Colonic mucosa (tissue), 4 donors: Measurements from ENCODE around the gene AGAP6. TPM values are rescaled to one million over a fixed set of nuclear protein-coding genes. Genes with fewer than 3 reads are reported as not detected.
"Not testable (repeated sequence)": the region's sequence is repeated elsewhere in the genome, so short reads cannot be mapped to it uniquely, and the experiment has no call there.

Experiments used
- DNase-seq: peaks from one replicate; pipeline ENCODE4 v3.0.0-alpha.2; 2020
- H3K27ac ChIP-seq: fragments of 200-600 bp; one replicate; pipeline ENCODE4 v1.8.0; 2021
- H3K27me3 ChIP-seq: fragments of 200-600 bp; one replicate; pipeline ENCODE4 v1.8.0; 2021
- H3K36me3 ChIP-seq: fragments of 200-600 bp; one replicate; pipeline ENCODE4 v1.8.0; 2021
- H3K4me1 ChIP-seq: fragments of 200-600 bp; one replicate; pipeline ENCODE4 v1.8.0; 2021; ENCODE audit warnings: mild to moderate bottlenecking
- H3K4me3 ChIP-seq: fragments of 200-600 bp; one replicate; pipeline ENCODE4 v1.8.0; 2021
- H3K9ac ChIP-seq, 2 donors: one replicate each; pipeline ENCODE4 v1.7.0; 2013; ENCODE audit warnings: control low read depth in 2 of 2, low read depth in 2 of 2, low read length in 2 of 2
- H3K9me3 ChIP-seq: fragments of 200-600 bp; one replicate; pipeline ENCODE4 v1.8.0; 2021
- intact Hi-C: fragments of 100-400 bp; cut with DNase I; formaldehyde crosslinking; loops from one replicate; pipeline ENCODE4 v1.14.1; 2022
- total RNA-seq, 2 donors: library from RNA; stranded (reverse); fragmentation: NEBNext Ultra II Directional in 1 of 2; extraction: Animal tissue kit (Norgen Biotek cat#: 25700) in 1 of 2; gene quantifications; one replicate each; pipeline ENCODE4 v1.2.1, GENCODE V29; 2021
- donor health status: healthy.
- donor health status: DM: no; HTN: no; CAD: no.
- donor health status: DM: no; HTN: no; CAD: no.

Gene AGAP6
- total RNA-seq = 1 to 10 TPM; 4.9 to 7.9 TPM

GRCh38 chr10:49988376-49988775, at the start of gene AGAP6:
Gene AGAP6, plus strand, starts transcription at chr10:49988406. Its CDS starts 310 bp downstream, at chr10:49988716.
- H3K9ac ChIP-seq, H3K9me3 ChIP-seq, H3K27ac ChIP-seq, H3K27me3 ChIP-seq, intact Hi-C loops, H3K4me1 ChIP-seq, H3K4me3 ChIP-seq, H3K36me3 ChIP-seq, DNase-seq: not testable (repeated sequence)

GRCh38 chr10:49941447-49942338, 46.5 kb upstream of the AGAP6 start, which contains the start of the genes PARG and TIMM23B:
Gene PARG, minus strand, starts transcription at chr10:49942027. Its CDS starts 302 bp downstream, at chr10:49941725.
Gene TIMM23B, plus strand, starts transcription at chr10:49942053. Its CDS starts 142 bp downstream, at chr10:49942195.
- intact Hi-C loops, H3K4me1 ChIP-seq, H3K27me3 ChIP-seq, H3K9me3 ChIP-seq, H3K36me3 ChIP-seq: not testable (repeated sequence)
- Histone ChIP-seq H3K27ac (peak within 1 kb of the TSS; percentile 60), H3K9ac (peak within 1 kb of the TSS; percentile 78 to 84), H3K4me3 (peak within 1 kb of the TSS; percentile 66)
- peak; percentile 84 for DNase-seq

- H3K36me3 ChIP-seq, H3K27me3 ChIP-seq, H3K9me3 ChIP-seq, intact Hi-C loops, H3K4me1 ChIP-seq, DNase-seq: not testable (repeated sequence)
- Histone ChIP-seq H3K4me3 (peak overlapping the region; percentile 66), H3K9ac (peak overlapping the region; percentile 63 to 78), H3K27ac (peak overlapping the region; percentile 60)
Measured at GRCh38 chr10:49942339-49942705, 45.9 kb upstream of the AGAP6 start.

GRCh38 chr10:49943607-49944006, 44.6 kb upstream of the AGAP6 start:
- H3K4me3 ChIP-seq, H3K9ac ChIP-seq: not testable (repeated sequence)

GRCh38 chr10:49948142-49948541, 40.1 kb upstream of the AGAP6 start:
- intact Hi-C loops, H3K27ac ChIP-seq, H3K4me1 ChIP-seq, H3K9me3 ChIP-seq, H3K27me3 ChIP-seq, H3K4me3 ChIP-seq, DNase-seq, H3K9ac ChIP-seq, H3K36me3 ChIP-seq: not testable (repeated sequence)

More at GRCh38 chr10:49943607-49944006, 44.6 kb upstream of the AGAP6 start:
- intact Hi-C loops, H3K27ac ChIP-seq, H3K27me3 ChIP-seq, H3K36me3 ChIP-seq, DNase-seq, H3K9me3 ChIP-seq, H3K4me1 ChIP-seq: not testable (repeated sequence)

GRCh38 chr10:49948737-49949136, 39.5 kb upstream of the AGAP6 start:
- H3K27ac ChIP-seq, H3K4me1 ChIP-seq, H3K9ac ChIP-seq, H3K9me3 ChIP-seq, DNase-seq, intact Hi-C loops, H3K4me3 ChIP-seq, H3K27me3 ChIP-seq, H3K36me3 ChIP-seq: not testable (repeated sequence)

- H3K4me3 ChIP-seq, H3K9me3 ChIP-seq, DNase-seq, H3K36me3 ChIP-seq, H3K27ac ChIP-seq, intact Hi-C loops, H3K4me1 ChIP-seq, H3K9ac ChIP-seq, H3K27me3 ChIP-seq: not testable (repeated sequence)
Measured at GRCh38 chr10:49952006-49952405, 36.2 kb upstream of the AGAP6 start.

- H3K4me1 ChIP-seq, H3K36me3 ChIP-seq, intact Hi-C loops, H3K27me3 ChIP-seq, DNase-seq, H3K9ac ChIP-seq, H3K4me3 ChIP-seq, H3K27ac ChIP-seq, H3K9me3 ChIP-seq: not testable (repeated sequence)
Measured at GRCh38 chr10:49953122-49953521, 35.1 kb upstream of the AGAP6 start.

GRCh38 chr10:49970331-49970857, 17.8 kb upstream of the AGAP6 start:
- H3K27me3 ChIP-seq, H3K36me3 ChIP-seq, H3K4me1 ChIP-seq, H3K27ac ChIP-seq, H3K4me3 ChIP-seq, DNase-seq, H3K9ac ChIP-seq, H3K9me3 ChIP-seq, intact Hi-C loops: not testable (repeated sequence)

- H3K27ac ChIP-seq, DNase-seq, H3K9me3 ChIP-seq, H3K4me1 ChIP-seq, H3K36me3 ChIP-seq, H3K27me3 ChIP-seq, H3K9ac ChIP-seq, H3K4me3 ChIP-seq, intact Hi-C loops: not testable (repeated sequence)
Measured at GRCh38 chr10:49971466-49971865, 16.7 kb upstream of the AGAP6 start.

GRCh38 chr10:49972094-49972493, 16.1 kb upstream of the AGAP6 start:
- H3K27me3 ChIP-seq, H3K9ac ChIP-seq, H3K9me3 ChIP-seq, intact Hi-C loops, H3K36me3 ChIP-seq, DNase-seq, H3K27ac ChIP-seq, H3K4me1 ChIP-seq, H3K4me3 ChIP-seq: not testable (repeated sequence)

GRCh38 chr10:49977756-49978155, 10.4 kb upstream of the AGAP6 start:
- H3K36me3 ChIP-seq, H3K9me3 ChIP-seq, H3K27me3 ChIP-seq, H3K27ac ChIP-seq, DNase-seq, intact Hi-C loops, H3K4me1 ChIP-seq, H3K9ac ChIP-seq, H3K4me3 ChIP-seq: not testable (repeated sequence)

- H3K9ac ChIP-seq, H3K36me3 ChIP-seq, intact Hi-C loops, H3K4me3 ChIP-seq, H3K9me3 ChIP-seq, H3K27ac ChIP-seq, DNase-seq, H3K4me1 ChIP-seq, H3K27me3 ChIP-seq: not testable (repeated sequence)
Measured at GRCh38 chr10:49987207-49987606, 999 bp upstream of the AGAP6 start.
